HCT116 (cell line): ENCODE measurements around the gene PTGR2.

Experiments
- CBX3 ChIP-seq: IDR thresholded peaks from 2 replicates; pipeline ENCODE4 v1.6.1; 2012; ENCODE audit warnings: low read depth
- EZH2 ChIP-seq: fragments of 200-600 bp; sonication (generic); IDR thresholded peaks from 2 replicates; pipeline ENCODE4 v1.6.1; 2017; ENCODE audit warnings: antibody characterized with exemption, mixed run types
- POLR2A ChIP-seq: IDR thresholded peaks from 2 replicates; pipeline ENCODE4 v1.7.0; 2011; ENCODE audit warnings: borderline replicate concordance; ENCODE audit not compliant: insufficient read depth, insufficient read length; ENCODE audit errors: extremely low read depth
- POLR2AphosphoS5 ChIP-seq: IDR thresholded peaks from 2 replicates; pipeline ENCODE4 v1.6.1; 2011; ENCODE audit warnings: mild to moderate bottlenecking, low read depth, low read length, moderate library complexity
- RAD21 ChIP-seq: IDR thresholded peaks from 2 replicates; pipeline ENCODE4 v1.6.1; 2012; ENCODE audit warnings: low read depth, mild to moderate bottlenecking
- SIN3A ChIP-seq: IDR thresholded peaks from 2 replicates; pipeline ENCODE4 v1.6.1; 2012; ENCODE audit warnings: low read depth
- SP1 ChIP-seq: IDR thresholded peaks from 2 replicates; pipeline ENCODE4 v1.6.1; 2012; ENCODE audit warnings: low read depth
- TF ChIP-seq, protein P1 (sequence below), 3 experiments: fragments of 200-600 bp in 1 of 3; sonication (generic) in 1 of 3; IDR thresholded peaks in 2 of 3; conservative IDR thresholded peaks in 1 of 3; 2 replicates each; pipeline ENCODE4 v1.5.1; 2012 to 2017; ENCODE audit warnings: low read depth in 2 of 3, low read length in 2 of 3, antibody characterized with exemption in 1 of 3, borderline replicate concordance in 1 of 3, control low read depth in 1 of 3, mild to moderate bottlenecking in 1 of 3, mixed read lengths in 1 of 3, mixed run types in 1 of 3, moderate library complexity in 1 of 3; ENCODE audit not compliant: insufficient read depth in 1 of 3
- TF ChIP-seq, protein P2 (sequence below): IDR thresholded peaks from 2 replicates; pipeline ENCODE4 v1.6.1; 2012

DNA sequence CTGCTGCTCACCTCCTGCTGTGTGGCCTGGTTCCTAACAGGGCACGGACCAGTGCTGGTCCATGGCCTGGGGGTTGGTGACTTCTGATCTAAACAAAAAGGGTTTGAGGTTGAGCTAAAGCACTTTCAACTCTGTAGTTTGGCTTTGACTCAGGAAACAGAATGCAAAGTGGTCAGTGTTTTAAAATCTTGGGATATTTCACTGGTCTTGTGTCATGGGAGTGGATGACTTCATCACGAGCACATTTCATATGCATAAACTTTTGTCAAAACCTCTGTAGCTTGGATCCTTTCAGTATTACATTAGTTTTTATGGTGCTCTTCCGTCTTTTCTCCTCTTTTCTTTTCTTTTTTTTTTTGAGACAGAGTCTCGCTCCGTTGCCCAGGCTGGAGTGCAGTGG, 72.7 kb downstream of the PTGR2 start:
- no peak for TF ChIP-seq POLR2A
- TF ChIP-seq, protein P1, sequence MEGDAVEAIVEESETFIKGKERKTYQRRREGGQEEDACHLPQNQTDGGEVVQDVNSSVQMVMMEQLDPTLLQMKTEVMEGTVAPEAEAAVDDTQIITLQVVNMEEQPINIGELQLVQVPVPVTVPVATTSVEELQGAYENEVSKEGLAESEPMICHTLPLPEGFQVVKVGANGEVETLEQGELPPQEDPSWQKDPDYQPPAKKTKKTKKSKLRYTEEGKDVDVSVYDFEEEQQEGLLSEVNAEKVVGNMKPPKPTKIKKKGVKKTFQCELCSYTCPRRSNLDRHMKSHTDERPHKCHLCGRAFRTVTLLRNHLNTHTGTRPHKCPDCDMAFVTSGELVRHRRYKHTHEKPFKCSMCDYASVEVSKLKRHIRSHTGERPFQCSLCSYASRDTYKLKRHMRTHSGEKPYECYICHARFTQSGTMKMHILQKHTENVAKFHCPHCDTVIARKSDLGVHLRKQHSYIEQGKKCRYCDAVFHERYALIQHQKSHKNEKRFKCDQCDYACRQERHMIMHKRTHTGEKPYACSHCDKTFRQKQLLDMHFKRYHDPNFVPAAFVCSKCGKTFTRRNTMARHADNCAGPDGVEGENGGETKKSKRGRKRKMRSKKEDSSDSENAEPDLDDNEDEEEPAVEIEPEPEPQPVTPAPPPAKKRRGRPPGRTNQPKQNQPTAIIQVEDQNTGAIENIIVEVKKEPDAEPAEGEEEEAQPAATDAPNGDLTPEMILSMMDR (IDR thresholded peaks at IDR 0.05 in 2 of 3, conservative IDR thresholded peaks at IDR 0.05 in 1 of 3; ENCODE audit: borderline replicate concordance in 1 of 3, insufficient read depth in 1 of 3, low read depth in 2 of 3, low read length in 2 of 3), result no peak
- no peak for TF ChIP-seq POLR2AphosphoS5
- TF ChIP-seq RAD21, result no peak
- no peak for TF ChIP-seq SIN3A
- TF ChIP-seq, protein P2, sequence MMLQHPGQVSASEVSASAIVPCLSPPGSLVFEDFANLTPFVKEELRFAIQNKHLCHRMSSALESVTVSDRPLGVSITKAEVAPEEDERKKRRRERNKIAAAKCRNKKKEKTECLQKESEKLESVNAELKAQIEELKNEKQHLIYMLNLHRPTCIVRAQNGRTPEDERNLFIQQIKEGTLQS, result no peak
- no peak for TF ChIP-seq CBX3
- TF ChIP-seq EZH2, result no peak
- TF ChIP-seq SP1, result no peak
